GM18511 (cell line): ENCODE results near the gene INTS11.
"Not testable (repeated sequence)": the region's sequence is repeated elsewhere in the genome, so short reads cannot be mapped to it uniquely, and the experiment has no call there.

Experiments
- ATAC-seq: cut with Tn5 transposase; IDR thresholded peaks from one replicate; pipeline ENCODE4 v1.9.1; 2021; ENCODE audit warnings: mild to moderate bottlenecking, moderate library complexity; ENCODE audit not compliant: unreplicated experiment

Gene INTS11

DNA sequence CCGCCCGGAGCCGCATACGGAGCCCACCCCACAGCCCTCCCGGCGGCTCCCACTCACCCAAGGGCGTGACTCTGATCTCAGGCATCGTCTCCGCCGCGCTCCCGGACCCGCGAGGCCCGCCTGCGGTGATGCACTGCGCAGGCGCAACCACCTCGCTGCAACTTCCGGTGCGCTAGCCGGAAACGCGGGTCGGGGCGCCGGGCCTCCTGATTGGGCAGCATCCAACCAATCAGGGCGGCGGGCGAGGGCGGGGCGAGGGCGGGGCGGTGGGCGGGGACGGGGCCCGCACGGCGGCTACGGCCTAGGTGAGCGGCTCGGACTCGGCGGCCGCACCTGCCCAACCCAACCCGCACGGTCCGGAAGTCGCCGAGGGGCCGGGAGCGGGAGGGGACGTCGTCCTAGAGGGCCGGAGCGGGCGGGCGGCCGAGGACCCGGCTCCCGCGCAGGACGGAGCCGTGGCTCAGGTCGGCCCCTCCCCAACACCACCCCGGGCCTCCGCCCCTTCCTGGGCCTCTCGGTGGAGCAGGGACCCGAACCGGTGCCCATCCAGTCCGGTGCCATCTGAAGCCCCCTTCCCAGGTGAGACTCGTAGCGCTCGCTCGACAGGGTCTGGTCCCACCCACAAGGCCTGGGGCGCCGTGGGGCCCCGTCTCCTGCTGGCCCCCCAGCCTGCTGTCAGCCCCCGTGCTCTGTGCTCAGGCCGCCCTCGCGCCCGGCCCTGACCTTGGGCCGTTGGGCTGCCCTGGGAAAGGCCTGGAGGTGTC, at the start of gene INTS11, which contains the start of gene CPTP:
TSS of gene INTS11 (minus strand) at position 137 of the 764 bp plus-strand sequence. CDS start at position 85, 52 bp downstream.
TSS of gene CPTP (plus strand) at position 279 of the 764 bp plus-strand sequence. CDS start 2,109 bp downstream, outside the sequence.
- peak; percentile 84 for ATAC-seq

DNA sequence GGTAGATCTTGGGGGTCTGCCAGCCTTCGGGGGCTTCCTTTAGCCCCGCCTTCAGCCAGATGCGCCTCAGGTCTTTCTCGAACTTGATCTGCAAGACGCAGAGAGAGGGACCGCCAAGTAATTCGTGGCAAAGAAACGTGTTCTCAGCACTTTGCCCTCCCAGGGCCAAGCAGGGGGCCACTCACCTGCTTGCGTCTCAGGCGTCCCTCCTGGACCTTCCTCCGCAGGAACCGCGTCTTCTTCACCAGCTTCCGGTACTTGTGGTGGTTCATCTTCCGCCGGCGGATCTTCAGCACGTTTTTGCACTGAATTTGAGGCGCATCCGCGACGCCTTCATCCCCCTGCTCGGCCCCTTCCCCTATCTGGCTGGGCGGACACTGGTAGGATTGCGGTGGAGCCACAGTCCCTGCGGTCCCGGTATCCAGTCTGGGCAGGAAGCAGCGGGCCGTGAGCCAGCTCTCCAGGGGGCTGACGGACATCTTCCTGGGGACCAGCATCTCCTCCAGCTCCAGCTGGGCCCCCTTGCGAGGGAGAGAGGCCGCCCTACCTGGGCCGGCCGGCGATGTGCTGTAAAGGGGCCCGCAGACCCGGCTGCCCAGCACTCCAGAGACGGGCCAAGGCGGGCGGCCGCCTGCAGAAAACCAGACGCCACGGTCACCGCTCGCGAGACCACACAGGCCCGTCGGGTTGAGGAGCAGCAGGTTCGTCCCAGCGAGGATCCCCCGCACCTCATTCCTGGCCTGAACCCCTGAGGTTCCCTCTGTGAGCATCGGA, 49.5 kb upstream of the INTS11 start:
- ATAC-seq, result no peak

DNA sequence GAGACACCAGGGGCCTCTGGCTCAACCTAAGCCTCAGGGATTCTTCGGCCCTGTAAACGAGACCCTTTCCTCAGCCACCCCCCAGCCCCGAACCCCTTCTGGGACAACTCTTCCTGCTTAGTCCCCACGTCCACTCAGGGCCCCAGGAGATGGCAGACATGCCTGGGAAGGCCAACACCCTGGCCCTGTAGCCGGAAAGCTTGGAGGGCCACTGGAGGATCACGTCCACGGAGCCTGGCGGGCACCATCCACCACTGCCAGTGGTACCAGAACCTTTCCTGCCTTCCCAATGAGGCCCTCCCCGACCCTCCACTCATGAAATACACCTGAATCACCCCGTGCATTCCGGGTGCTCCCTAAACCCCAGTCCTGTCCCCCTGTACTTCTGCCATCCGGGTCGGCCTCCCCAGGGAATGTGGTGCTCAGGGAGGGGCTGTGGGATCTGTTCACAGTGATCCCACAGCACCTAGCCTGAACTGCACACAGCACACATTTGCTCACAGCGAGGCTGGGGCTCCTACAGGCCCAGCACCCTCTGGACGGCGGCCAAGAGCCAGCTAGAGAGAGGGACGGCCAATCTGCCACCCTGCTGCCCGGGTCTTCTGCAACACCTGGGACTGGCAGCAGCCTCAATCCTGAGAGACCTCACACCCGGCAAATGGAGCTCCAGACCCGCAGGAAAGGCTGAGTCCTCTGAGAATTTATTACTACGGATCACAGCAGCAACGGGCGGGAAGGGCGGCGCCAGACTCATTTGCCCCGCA, 48.8 kb upstream of the INTS11 start:
- ATAC-seq, result no peak

GRCh38 chr1:1371746-1372711, 47.6 kb upstream of the INTS11 start:
- no peak for ATAC-seq

DNA sequence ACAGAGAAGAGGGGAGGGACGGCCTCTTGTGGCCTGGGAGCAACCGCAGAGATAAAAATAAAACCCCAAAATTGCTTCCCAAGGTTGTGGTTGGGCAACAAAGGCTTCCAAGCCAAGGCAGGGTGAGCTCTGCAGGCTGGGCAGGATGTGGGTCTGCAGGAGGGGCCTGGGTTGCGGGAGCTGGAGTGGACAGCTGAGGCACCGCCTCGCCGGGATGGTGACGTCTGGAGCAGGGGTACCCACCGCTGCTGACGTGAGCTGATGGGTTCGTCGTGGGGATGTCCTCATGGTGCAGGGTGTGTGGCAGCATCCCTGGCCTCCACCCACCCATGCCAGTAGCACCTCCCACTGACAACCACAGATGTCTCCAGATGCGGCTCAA, 46.9 kb upstream of the INTS11 start:
- no peak for ATAC-seq

- no peak for ATAC-seq
Observed at GRCh38 chr1:1370771-1371300, 46.4 kb upstream of the INTS11 start.

- not testable (repeated sequence) for ATAC-seq
Observed at GRCh38 chr1:1370094-1370493, 45.6 kb upstream of the INTS11 start.

DNA sequence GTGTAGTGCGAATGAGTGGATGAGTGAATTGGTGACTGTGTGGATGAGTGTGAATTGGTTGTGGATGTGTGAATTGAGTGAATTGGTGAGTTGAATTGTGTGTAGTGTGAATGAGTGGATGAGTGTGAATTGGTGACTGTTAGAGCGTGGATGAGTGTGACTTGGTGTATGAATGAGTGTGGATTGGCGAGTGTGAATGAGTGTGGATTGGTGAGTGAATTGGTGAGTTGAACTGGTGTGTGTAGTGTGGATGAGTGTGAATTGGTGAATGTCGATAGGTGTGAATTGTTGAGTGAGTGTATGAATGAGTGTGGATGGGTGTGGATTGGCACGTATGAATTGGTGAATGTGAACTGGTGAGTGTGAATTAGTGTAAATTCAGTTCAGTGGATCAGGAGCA, 42.9 kb upstream of the INTS11 start:
- ATAC-seq, result no peak

GRCh38 chr1:1366699-1367066, 42.2 kb upstream of the INTS11 start:
- ATAC-seq, result no peak

GRCh38 chr1:1365875-1366698, 41.6 kb upstream of the INTS11 start:
- ATAC-seq, result no peak

GRCh38 chr1:1364266-1364665, 39.8 kb upstream of the INTS11 start:
- ATAC-seq, result no peak

DNA sequence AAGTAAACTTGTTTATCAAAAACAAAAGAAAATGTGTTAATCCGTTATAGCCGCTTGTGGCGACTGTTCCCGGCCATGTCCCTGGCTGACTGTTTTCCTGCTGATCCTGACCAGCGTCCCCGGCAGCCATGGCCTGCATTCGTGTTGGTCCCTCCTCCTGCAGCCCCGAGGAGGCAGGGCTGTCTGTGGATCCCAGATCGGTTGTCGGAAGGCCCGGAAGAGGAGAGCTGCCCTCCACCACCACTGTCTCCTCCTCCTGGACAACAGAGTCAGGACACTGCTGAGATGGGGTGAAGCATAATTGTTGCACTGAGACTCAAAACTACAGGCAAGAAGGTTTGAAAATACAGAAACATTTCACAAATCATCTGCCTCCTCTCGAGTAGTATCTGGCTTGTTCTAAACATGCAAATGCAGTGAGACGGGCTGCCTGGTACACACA, 37.5 kb upstream of the INTS11 start:
- no peak for ATAC-seq

DNA sequence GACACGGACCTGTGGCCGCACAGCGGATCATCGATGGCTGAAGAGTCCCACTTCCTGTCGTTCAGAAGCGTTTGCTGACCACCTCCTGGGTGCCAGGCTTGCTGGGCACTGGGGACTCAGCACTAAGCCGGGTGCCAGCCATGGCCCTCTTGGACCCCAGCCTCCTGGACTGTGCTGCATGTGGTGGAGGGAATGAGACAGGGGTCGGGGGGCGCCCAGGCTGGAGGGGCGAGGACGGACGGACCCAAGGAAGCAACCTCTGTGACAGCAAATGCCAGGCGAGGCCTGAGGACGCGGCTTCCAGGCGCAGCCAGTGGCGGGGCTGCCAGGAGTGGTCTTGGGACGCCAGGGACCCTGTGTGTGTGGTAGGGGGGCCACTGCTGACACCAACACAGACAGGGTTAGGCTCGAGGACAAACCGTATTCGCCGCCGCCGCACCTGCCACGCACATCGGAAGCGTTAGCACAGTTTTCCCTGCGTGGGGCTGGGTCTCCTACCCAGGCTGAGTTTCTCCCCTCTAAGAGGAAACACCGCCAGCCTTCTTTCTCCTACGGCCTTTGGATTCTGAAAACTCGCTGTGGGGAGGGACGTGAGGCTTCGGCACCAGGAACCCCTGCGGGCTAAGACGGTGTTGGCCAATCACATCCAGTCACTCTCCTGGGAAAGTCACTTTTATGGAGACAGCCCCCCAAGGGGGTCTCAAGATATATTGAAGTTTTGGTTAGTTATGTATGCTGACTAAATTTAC, 36.9 kb upstream of the INTS11 start:
- no peak for ATAC-seq

DNA sequence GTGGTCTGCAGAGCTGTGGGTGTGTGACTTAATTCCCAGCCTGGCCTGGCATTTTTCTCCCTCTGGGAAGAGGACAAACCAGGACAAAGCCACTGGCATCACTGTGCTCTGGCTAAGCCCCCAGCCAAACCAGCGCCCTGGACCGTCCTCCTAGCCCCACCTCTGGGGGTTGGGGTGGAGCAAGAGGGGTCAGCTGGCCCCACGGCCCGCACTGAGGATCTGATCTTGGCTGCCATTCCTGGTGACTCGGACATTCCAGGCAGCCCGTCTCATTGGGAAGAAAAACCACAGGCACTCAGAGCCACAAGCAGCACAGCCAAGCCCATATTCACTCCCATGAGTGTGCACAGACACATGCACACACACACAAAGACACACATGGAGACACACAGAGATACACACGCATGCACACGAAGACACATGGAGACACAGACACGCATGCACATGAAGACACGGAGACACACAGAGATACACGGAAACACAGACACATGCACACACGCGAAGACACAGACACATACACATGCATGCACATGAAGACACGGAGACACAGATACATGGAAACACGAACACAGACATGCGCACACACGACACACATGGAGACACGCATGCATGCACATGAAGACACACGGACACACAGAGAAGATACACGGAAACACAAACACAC, 36.2 kb upstream of the INTS11 start:
- ATAC-seq, result no peak

GRCh38 chr1:1359664-1360468, 35.4 kb upstream of the INTS11 start:
- no peak for ATAC-seq

GRCh38 chr1:1359308-1359663, 34.8 kb upstream of the INTS11 start:
- ATAC-seq, result no peak
